Measurements from ENCODE around the gene PID1.

DNA sequence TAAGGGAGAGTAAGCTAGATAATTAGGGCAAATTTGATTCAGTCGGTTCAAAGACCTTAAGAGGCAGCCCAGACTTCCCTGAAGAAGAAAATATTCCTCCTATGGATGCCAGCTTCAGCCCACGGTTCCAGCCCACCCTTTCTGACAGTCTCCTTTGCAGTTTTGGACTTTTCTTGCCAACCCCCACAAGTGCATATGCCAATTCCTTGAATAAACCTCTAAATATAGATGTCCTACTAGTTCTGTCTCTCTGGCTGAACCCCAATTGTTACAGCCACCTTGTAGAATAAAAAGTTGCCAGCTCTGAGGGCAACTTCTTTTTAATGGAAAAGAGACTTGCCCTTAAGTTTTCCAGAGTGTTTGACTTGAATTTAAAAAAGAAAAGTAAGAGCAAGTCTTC, 111.7 kb downstream of the PID1 start:
- TF ChIP-seq, protein P1, sequence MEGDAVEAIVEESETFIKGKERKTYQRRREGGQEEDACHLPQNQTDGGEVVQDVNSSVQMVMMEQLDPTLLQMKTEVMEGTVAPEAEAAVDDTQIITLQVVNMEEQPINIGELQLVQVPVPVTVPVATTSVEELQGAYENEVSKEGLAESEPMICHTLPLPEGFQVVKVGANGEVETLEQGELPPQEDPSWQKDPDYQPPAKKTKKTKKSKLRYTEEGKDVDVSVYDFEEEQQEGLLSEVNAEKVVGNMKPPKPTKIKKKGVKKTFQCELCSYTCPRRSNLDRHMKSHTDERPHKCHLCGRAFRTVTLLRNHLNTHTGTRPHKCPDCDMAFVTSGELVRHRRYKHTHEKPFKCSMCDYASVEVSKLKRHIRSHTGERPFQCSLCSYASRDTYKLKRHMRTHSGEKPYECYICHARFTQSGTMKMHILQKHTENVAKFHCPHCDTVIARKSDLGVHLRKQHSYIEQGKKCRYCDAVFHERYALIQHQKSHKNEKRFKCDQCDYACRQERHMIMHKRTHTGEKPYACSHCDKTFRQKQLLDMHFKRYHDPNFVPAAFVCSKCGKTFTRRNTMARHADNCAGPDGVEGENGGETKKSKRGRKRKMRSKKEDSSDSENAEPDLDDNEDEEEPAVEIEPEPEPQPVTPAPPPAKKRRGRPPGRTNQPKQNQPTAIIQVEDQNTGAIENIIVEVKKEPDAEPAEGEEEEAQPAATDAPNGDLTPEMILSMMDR (conservative IDR thresholded peaks at IDR 0.05; ENCODE audit: low read length): no peak
- TF ChIP-seq EZH2phosphoT487 (IDR thresholded peaks at IDR 0.05; ENCODE audit: borderline replicate concordance, low read depth, low read length): no peak

Data from OCI-LY7 (cell line).